HG03521 (cell line): ENCODE measurements around the gene FNIP2.
A peak's percentile ranks its signal among the peaks of the same experiment; 100 is the strongest.

Source experiments
- ATAC-seq: cut with Tn5 transposase; IDR thresholded peaks from one replicate; pipeline ENCODE4 v1.9.1; 2021; ENCODE audit warnings: mild to moderate bottlenecking, moderate library complexity; ENCODE audit not compliant: unreplicated experiment

The FNIP2 gene

DNA sequence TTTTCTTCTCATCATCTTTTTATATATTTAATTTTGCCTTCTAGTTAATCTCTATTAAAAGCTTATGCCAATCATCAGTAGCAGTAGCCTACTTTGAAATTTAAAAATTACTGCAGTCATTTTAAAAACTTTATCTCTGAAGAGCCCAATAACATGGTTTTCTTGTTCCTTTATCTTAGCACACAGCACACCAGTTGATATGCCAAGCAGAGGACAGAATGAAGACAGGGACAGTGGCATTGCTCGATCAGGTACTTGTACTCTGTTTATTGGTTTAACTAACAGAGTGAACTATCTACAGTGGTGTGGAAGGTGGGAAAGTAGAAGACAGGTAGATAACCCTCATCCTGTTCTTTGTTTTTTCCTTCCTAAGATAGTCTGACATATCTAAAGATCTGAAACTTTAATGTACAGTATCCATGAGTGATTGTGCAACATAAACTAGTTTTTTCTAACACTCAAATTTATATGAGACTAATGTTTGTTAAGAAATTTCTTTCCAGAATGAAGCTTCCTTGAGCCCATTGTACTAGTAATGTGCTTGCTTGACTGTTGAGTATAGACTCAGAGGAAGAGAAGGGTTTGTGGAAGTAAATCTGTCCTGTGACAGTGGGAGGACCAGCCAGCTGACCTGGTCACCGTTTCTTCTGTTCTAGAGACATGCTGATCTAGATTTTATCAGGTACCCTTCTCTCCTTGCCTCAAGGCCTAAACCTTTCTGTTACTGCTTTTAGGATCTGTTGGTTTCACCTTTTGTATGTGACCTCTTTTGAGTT lies 66.6 kb downstream of the FNIP2 start:
- ATAC-seq: no peak

DNA sequence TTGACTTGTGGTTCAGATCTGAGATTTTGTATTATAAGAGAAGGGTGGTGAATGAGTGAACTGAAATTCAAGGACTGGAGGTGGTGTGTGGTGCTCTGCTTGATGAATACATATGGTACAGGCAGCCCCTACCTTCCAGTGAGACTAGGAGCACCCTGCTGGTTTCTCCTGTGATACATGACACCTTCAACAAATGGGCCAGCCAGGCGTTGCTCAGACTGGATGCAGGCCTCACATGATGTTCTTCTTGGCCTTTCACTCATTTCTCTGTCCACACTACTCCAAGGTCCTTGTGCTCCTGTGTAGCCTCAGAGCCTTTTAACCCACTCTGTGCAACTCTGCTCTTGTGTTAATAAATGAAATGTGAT lies 67.2 kb downstream of the FNIP2 start:
- ATAC-seq: no peak

DNA sequence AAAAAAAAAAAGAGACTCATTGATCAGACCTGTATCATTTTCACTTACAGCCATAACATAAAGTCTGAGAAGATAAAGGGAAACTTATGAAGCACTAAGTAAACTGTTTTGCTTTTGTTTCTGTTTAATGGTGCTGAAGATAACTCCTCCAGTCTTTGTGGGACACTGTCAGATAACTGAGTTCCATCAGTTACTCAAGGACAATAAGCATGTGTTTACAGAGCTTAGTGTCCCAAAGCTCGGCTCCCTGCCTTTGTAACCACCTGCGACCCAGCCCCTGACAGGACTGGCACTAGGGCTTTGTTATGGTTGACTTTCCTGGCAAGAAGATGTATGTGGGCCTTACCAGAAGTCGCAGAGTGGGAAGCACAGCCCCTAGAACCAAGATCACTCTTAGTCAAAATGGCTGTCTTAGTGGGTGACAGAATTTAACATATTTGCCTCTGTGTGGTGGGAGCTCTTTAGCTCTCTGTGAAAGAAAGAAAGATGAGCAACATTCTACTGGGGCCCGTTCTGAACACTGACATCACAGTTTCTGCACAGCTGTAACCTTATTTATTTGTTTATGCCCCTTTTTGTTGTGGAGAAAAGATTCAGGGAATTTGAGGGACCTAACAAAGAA lies 68.1 kb downstream of the FNIP2 start:
- no peak for ATAC-seq

- ATAC-seq: no peak
These were observed 68.8 kb downstream of the FNIP2 start for GRCh38 chr4:158837527-158838141.

- ATAC-seq: no peak
These were observed 71.3 kb downstream of the FNIP2 start for GRCh38 chr4:158840131-158840530.

GRCh38 chr4:158841540-158841939 lies 72.7 kb downstream of the FNIP2 start:
- no peak for ATAC-seq

- ATAC-seq: no peak
These were observed 76.7 kb downstream of the FNIP2 start for GRCh38 chr4:158845311-158846041.

DNA sequence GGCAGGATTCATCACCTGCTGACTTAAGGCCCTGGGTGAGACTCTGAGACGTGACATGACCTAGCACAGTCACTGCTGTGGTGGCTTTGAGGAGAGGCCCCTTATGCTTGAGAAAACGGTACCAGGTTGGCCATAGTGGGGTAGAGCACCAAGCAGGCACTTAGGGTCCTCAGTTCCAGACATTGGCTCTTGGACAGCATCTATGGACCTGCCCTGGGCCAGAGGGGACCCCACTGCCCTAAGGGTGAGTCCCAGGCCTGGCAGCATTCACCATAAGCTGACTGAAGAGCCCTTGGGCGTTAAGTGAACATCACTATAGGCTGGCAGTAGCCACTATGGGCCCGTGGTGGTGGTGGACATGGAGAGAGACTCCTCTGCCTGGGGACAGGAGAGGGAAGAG lies 78.7 kb downstream of the FNIP2 start:
- ATAC-seq: no peak

DNA sequence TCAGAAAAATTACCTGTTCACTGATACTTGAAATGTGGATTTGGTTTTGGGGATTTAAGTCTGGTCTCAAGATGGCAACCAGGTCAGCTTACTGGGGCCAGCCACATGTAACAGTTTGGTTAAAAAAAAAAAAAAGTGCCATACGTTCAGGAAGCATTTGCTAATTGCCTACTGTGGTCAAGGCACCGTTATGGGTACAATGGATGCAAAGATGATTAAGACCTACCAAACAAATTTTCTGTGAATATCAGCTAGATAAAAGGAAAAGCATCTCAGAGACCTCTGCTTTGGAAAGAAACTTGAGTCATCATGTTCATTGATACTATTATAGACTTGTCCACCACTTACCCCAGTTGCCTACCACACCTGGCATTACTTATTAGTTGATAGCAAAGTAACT lies 80.9 kb downstream of the FNIP2 start:
- no peak for ATAC-seq

GRCh38 chr4:158850371-158850770 lies 81.5 kb downstream of the FNIP2 start:
- ATAC-seq: no peak

GRCh38 chr4:158850800-158851644 lies 82.2 kb downstream of the FNIP2 start:
- ATAC-seq: no peak

- no peak for ATAC-seq
These were observed 85.4 kb downstream of the FNIP2 start for GRCh38 chr4:158854236-158854635.

DNA sequence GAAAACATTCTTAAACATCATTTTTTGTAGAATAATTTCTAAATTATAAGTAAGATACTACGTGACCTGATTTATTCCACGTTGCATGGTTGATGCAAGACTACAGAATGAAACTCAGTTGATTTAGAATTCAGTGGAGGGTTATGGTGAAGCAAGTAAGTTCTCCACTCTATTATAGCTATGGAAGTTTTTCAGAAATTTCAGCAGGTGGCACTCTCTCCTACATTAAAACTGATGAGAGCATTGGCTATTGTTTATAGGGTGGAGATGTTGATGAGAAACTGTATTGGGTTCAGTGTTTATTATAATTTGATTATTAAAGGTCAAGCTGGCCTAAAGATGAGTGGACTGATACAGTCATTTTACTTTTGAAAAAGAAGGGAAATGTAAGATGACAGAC lies 88.0 kb downstream of the FNIP2 start:
- no peak for ATAC-seq

DNA sequence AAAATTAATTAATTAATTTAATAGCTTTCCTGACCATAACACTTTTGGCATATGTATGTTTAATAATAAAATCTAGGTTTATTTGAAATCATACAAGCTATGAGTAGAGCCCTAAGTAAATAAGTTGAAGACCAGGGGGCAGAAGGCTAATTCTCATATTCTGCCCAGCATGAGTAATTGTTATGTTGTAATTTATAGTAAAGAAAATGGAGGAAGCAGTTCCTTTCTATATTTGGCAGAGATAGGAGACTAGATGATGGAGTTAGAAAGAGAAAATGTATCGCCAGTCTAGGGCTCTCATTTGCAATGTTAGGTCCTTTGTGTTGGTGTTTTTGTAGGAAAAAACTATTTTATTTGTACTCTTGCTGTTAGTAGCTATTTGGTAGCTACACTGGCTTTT lies 89.1 kb downstream of the FNIP2 start:
- ATAC-seq: no peak

GRCh38 chr4:158858410-158859199 lies 89.8 kb downstream of the FNIP2 start:
- ATAC-seq: no peak

- no peak for ATAC-seq
These were observed 90.8 kb downstream of the FNIP2 start for GRCh38 chr4:158859661-158860060.

- ATAC-seq: peak; percentile 79
These were observed 92.0 kb downstream of the FNIP2 start for GRCh38 chr4:158860856-158861255.

DNA sequence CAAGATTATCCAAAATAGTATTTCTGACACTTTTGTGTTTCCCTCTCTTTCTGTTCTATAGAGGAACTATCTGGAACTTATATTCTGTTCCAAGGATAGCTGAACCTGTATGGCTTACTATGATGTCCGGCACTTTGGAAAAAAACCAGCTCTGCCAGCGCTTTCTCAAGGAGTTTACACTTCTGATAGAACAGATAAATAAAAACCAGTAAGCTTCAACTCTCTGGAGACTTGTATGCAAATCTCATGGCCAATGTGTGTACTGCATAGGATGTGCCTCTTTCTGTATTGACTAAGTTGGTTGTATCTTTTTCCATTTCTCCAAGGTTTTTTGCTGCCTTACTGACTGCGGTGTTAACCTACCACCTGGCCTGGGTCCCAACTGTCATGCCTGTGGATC lies 92.5 kb downstream of the FNIP2 start:
- ATAC-seq: peak; percentile 61

- no peak for ATAC-seq
These were observed 92.9 kb downstream of the FNIP2 start for GRCh38 chr4:158861766-158862165.

- ATAC-seq: no peak
These were observed 94.5 kb downstream of the FNIP2 start for GRCh38 chr4:158863296-158863695.
